Pancreas (tissue), 10 donors: ENCODE measurements around the gene WHRN. TPM values are rescaled to one million over a fixed set of nuclear protein-coding genes. Genes with fewer than 3 reads are reported as not detected.

Experiments used
- ATAC-seq, 4 donors: fragments of 200-7000 bp; cut with Tn5 transposase; one replicate each; pipeline versions ENCODE4 v1.8.0 to v1.9.1; 2020; ENCODE audit warnings: mild to moderate bottlenecking in 4 of 4, moderate library complexity in 4 of 4
- DNase-seq, 6 donors: peaks; one replicate each; pipeline ENCODE4 v3.0.0-alpha.2; 2020
- FAIRE-seq: peaks from 2 replicates; lab custom pipeline; 2012; peaks lifted over from hg19 to GRCh38; lab: Jason Lieb, UNC
- H3K27ac ChIP-seq, 4 donors: fragments of 200-600 bp; sonication (generic); 1 replicate in 3 of 4; 2 replicates in 1 of 4; pipeline versions ENCODE4 v1.5.0 to v1.8.0; 2020
- H3K27me3 ChIP-seq, 4 donors: fragments of 200-600 bp; one replicate each; pipeline ENCODE4 v1.8.0; 2021
- H3K36me3 ChIP-seq, 3 donors: fragments of 200-600 bp; sonication (generic) in 1 of 3; one replicate each; pipeline versions ENCODE4 v1.5.0 to v1.8.0; 2020 to 2021
- H3K4me1 ChIP-seq, 3 donors: fragments of 200-600 bp; one replicate each; pipeline ENCODE4 v1.8.0; 2021
- H3K4me3 ChIP-seq, 4 donors: fragments of 200-600 bp; sonication (generic) in 2 of 4; one replicate each; pipeline versions ENCODE4 v1.5.0 to v1.8.0; 2020 to 2021
- H3K9me3 ChIP-seq, 4 donors: fragments of 200-600 bp; one replicate each; pipeline ENCODE4 v1.8.0; 2021
- WGBS, 2 donors: extraction: QIAGEN DNeasy Blood & Tissue Kit; methylation state at CpG; one replicate each; pipeline ENCODE4 v1.1.7; 2013; 5-methylcytosine and 5-hydroxymethylcytosine counted together
- intact Hi-C, 3 donors: fragments of 100-400 bp; cut with DNase I; formaldehyde crosslinking; loops; one replicate each; pipeline versions ENCODE4 v1.11.1 to v1.14.2; 2022
- polyA plus RNA-seq, 2 donors: library from polyadenylated mRNA; stranded (reverse); fragments of 200-250 nt; gene quantifications; one replicate each; pipeline ENCODE4 v1.2.3, GENCODE V29; 2013
- total RNA-seq, 6 donors: library from RNA; stranded (reverse); fragmentation: NEBNext Ultra II Directional in 4 of 6; extraction: Animal tissue kit (Norgen Biotek cat#: 25700) in 4 of 6; gene quantifications; one replicate each; pipeline versions ENCODE4 v1.2.1 to v1.2.4, GENCODE V29; 2021 to 2023
- TF ChIP-seq, protein P1 (sequence below), 4 donors: fragments of 200-600 bp; sonication (generic) in 3 of 4; IDR thresholded peaks; one replicate each; pipeline versions ENCODE4 v1.5.0 to v1.8.0; 2021; ENCODE audit warnings: antibody characterized with exemption in 4 of 4
- donor health status: healthy with polysubstance abuse.
- donor health status: DM: no; HTN: no; CAD: no; lungs with moderate emphysema.
- donor health status: DM: no; HTN: no; CAD: no.
- donor health status: control.
- donor health status: control.
- donor health status: Bipolar disorder and iron deficiency.
- donor health status: DM: yes; HTN: yes; CAD: no.
- donor health status: DM: no; HTN: no; CAD: no.
- donor health status: DM: no; HTN: no; CAD: no.
- donor health status: DM: yes; HTN: yes; CAD: no.

Gene WHRN
- total and polyA plus RNA-seq, 8 donors: 6.7 to 32.2 (median 8.6) TPM

DNA sequence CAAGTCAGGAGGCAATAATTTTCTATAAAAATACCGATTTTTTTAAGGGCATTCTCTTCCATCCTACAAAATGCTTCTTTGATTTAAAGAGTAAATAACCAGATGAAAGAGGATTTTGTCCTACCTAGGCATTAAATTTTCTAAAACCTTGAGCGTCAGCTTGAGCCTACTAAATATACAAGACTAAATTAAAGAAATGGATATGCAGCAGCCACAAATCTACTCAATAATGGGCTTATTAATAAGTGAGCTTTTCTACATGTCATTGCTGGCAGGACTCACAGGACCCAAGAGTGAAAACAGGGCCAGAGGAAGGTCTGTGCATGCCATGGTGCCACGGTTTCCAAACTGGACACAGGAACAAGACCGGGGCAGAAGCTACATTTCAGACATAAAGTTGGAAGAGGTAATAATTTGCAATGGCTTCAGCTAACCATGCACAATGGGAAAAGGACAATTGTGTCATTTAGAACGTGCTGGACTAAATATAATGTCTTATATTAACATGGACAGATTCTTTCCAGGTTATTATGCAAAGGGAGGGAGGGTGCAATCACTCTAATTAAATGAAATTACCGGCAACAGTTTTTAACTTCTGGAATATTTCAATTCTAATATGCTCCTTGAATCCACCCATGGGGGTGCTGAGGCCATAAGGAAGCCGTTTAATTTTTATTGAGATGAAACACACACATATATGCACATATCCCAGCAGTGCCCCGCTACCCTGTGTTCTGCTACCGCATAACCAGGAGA is 5.2 kb downstream of the WHRN start:
- intact Hi-C loops: loop anchor here in 1 of 3 donors (10.0 kb wide), 1 partner anchor 145 kb away; no protein-coding TSS in a partner anchor
- 76 to 81% methylated on average over 9 of the region's 9 CpGs for WGBS, 2 donors

DNA sequence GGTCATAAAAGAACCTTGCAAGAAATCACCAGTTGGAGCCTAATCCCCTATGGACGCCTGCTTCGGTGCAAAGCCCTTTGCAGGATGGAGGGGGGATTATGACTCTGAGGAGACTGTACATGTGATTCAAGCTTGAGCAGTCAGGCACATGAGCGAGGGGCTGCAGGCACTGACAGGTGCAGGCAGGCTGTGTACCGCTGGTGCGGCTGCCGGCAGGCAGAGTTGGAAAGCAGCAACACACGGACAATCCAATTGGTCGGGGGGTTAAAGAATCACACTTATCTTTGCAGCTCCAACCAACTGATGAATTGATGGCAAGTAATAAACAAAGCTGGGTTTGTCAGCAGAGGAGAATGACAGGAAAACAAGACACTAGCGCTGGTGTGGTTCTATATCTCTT is 5.7 kb downstream of the WHRN start:
- Histone ChIP-seq H3K27ac (no peak overlapping the region), H3K9me3 (no peaks in the 10 kb centered on the region), H3K36me3 (no peaks in the 10 kb centered on the region), H3K4me3 (no peak overlapping the region), H3K27me3 (no peaks in the 10 kb centered on the region), H3K4me1 (peaks cover 0 to 17% (median 5%) of the 10 kb centered on the region in 3 donors)
- intact Hi-C loops: loop anchor here in 1 of 3 donors (10.0 kb wide), 1 partner anchor 145 kb away; no protein-coding TSS in a partner anchor
- DNase-seq: no peak
- TF ChIP-seq, protein P1, sequence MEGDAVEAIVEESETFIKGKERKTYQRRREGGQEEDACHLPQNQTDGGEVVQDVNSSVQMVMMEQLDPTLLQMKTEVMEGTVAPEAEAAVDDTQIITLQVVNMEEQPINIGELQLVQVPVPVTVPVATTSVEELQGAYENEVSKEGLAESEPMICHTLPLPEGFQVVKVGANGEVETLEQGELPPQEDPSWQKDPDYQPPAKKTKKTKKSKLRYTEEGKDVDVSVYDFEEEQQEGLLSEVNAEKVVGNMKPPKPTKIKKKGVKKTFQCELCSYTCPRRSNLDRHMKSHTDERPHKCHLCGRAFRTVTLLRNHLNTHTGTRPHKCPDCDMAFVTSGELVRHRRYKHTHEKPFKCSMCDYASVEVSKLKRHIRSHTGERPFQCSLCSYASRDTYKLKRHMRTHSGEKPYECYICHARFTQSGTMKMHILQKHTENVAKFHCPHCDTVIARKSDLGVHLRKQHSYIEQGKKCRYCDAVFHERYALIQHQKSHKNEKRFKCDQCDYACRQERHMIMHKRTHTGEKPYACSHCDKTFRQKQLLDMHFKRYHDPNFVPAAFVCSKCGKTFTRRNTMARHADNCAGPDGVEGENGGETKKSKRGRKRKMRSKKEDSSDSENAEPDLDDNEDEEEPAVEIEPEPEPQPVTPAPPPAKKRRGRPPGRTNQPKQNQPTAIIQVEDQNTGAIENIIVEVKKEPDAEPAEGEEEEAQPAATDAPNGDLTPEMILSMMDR (IDR thresholded peaks at IDR 0.05): no peak
- 90 to 94% methylated on average over 9 of the region's 9 CpGs for WGBS, 2 donors
- ATAC-seq: no peak
- no peak for FAIRE-seq

More for the DNA sequence above, 5.2 kb downstream of the WHRN start:
- Histone ChIP-seq H3K27ac (no peak overlapping the region), H3K36me3 (no peaks in the 10 kb centered on the region), H3K4me1 (peaks cover 0 to 17% (median 5%) of the 10 kb centered on the region in 3 donors), H3K27me3 (no peaks in the 10 kb centered on the region), H3K9me3 (no peaks in the 10 kb centered on the region), H3K4me3 (no peak overlapping the region)
- ATAC-seq (no peak), FAIRE-seq (no peak), DNase-seq (no peak)
- TF ChIP-seq, protein P1 (IDR thresholded peaks at IDR 0.05): no peak

DNA sequence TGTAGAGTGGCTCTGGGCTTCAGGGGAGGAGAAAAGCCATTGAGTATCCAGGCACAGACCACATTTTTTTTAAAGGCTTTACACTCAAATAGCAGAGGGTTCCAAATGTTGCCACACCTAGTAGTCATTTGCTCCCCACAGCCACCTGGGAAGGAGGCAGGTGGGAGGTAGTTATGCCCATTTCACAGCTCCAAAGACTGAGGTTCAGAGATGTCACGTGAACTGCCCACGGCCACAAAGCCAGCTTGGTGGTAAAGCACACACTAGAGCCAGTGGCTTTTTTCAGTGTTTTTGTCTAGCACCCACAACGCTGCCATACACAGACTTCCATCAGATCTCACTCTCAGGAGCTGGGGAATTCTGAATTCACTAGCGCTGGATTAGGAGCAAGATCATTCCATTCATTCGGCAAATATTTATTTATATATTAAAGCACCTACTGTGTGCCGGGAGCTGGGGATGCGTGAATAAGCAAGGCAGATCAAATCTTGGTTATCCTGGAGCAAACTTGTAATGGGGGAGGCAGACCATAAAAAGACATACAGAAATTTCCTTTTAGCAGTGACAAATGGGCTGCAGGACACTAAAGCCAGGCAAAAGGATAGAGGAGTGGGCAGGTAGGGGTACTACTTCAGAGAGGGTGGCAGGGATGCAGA is 7.4 kb downstream of the WHRN start:
- Histone ChIP-seq H3K9me3 (no peaks in the 10 kb centered on the region), H3K27ac (no peak overlapping the region), H3K36me3 (no peaks in the 10 kb centered on the region), H3K4me1 (peaks cover 0 to 5% (median 5%) of the 10 kb centered on the region in 3 donors), H3K27me3 (no peaks in the 10 kb centered on the region), H3K4me3 (no peak overlapping the region)
- TF ChIP-seq, protein P1 (IDR thresholded peaks at IDR 0.05): no peak
- FAIRE-seq (no peak), DNase-seq (no peak), ATAC-seq (no peak)
- WGBS, 2 donors: 88 to 90% methylated on average over 7 of the region's 7 CpGs
- intact Hi-C loops: loop anchor here in 1 of 3 donors (10.0 kb wide), 1 partner anchor 147 kb away; no protein-coding TSS in a partner anchor

DNA sequence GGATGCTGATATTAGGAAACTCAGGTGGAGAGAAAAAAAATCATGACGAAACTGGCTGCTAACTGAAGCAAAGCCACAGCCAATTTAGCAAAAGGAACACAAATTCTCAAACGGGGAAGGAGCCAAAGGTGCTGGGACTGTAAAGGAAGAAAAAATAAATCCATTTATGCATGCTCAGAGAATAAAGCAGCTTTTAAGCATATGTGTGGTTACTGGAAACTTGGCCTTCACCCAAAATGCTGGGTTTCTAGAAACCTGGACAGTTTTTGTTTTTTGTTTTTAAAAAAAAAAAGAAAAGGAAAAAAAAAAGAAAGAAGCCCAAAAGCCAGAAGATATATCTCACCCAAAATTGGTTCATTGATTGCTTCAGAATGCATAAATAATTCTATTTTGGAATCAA is 8.0 kb downstream of the WHRN start:
- Histone ChIP-seq H3K27ac (no peak overlapping the region), H3K4me1 (peaks cover 0 to 5% (median 0%) of the 10 kb centered on the region in 3 donors), H3K27me3 (no peaks in the 10 kb centered on the region), H3K9me3 (no peaks in the 10 kb centered on the region), H3K36me3 (no peaks in the 10 kb centered on the region), H3K4me3 (no peak overlapping the region)
- TF ChIP-seq, protein P1 (IDR thresholded peaks at IDR 0.05): no peak
- no peak for FAIRE-seq
- intact Hi-C loops: loop anchor here in 1 of 3 donors (10.0 kb wide), 1 partner anchor 148 kb away; no protein-coding TSS in a partner anchor
- ATAC-seq: no peak
- DNase-seq: no peak
- WGBS, 2 donors: 55 to 66% methylated on average over 2 of the region's 2 CpGs
